HT-29 (cell line): ENCODE data around the gene TUBGCP5. TPM values are rescaled to one million over a fixed set of nuclear protein-coding genes. Genes with fewer than 3 reads are reported as not detected.
"Not testable (repeated sequence)": the region's sequence is repeated elsewhere in the genome, so short reads cannot be mapped to it uniquely, and the experiment has no call there.

Experiments used
- DNase-seq: peaks from one replicate; pipeline ENCODE4 v3.0.0-alpha.2; 2015; ENCODE audit warnings: low spot score
- total RNA-seq: library from RNA; depleted of rRNA; stranded (reverse); fragments of >200 nt; shearing (Covaris generic); gene quantifications from 2 replicates; pipeline ENCODE4 v1.2.3, GENCODE V29; 2014; rRNA removed

TUBGCP5 gene
- 10.5 and 15.6 TPM in 2 replicates for total RNA-seq

- peak; percentile 99 for DNase-seq
Observed at GRCh38 chr15:23039143-23039916, at the start of gene TUBGCP5. TUBGCP5 (minus strand) TSS chr15:23039569; CDS start chr15:23039543, 26 bp downstream.

- no peak for DNase-seq
Observed at GRCh38 chr15:23083115-23083514, 43.7 kb upstream of the TUBGCP5 start.

GRCh38 chr15:23081996-23082737 lies 42.8 kb upstream of the TUBGCP5 start:
- not testable (repeated sequence) for DNase-seq

DNA sequence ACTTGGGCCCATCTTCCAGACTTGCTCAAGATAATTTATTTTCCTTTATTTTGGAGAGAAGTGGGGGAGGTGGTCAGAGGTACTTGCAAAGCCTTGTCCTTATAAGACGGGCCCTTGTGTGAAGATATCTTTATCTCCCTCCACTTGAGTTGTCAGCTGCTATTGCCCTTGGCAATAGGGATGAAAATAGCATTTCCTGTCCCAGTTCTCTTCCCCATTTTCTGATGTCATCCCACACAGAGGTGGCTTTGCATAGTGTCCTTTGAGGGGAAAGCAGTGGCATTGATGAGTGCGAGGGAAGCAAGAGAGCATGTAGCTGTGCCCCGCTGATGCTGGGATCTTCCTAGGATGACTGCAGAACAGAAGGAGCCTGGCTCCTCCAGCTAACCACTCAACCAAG lies 41.9 kb upstream of the TUBGCP5 start:
- DNase-seq: no peak

- no peak for DNase-seq
Observed at GRCh38 chr15:23079766-23080165, 40.4 kb upstream of the TUBGCP5 start.

GRCh38 chr15:23075927-23076326 lies 36.6 kb upstream of the TUBGCP5 start:
- no peak for DNase-seq

DNA sequence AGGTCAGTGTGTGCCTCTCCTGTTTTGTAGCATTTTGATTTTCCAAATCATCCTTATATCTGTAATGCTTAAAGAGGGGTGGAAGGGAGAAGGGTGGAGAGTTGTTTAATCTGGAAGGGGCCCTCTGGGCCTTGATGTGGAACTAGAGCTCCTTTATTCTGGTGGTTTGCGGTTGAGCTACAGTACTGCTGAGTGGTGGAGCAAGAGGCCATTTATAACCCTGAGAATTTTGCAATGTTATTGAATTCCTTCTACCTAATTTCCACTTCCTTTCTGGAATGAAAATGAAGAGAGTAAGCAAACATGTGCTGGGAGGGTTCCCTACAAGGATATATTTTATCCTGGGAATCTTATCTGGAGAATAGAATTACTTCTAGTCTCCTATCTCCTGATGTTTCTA lies 35.3 kb upstream of the TUBGCP5 start:
- no peak for DNase-seq

- DNase-seq: peak; percentile 30
Observed at GRCh38 chr15:23073890-23074646, 34.7 kb upstream of the TUBGCP5 start.

- no peak for DNase-seq
Observed at GRCh38 chr15:23072633-23073032, 33.3 kb upstream of the TUBGCP5 start.

DNA sequence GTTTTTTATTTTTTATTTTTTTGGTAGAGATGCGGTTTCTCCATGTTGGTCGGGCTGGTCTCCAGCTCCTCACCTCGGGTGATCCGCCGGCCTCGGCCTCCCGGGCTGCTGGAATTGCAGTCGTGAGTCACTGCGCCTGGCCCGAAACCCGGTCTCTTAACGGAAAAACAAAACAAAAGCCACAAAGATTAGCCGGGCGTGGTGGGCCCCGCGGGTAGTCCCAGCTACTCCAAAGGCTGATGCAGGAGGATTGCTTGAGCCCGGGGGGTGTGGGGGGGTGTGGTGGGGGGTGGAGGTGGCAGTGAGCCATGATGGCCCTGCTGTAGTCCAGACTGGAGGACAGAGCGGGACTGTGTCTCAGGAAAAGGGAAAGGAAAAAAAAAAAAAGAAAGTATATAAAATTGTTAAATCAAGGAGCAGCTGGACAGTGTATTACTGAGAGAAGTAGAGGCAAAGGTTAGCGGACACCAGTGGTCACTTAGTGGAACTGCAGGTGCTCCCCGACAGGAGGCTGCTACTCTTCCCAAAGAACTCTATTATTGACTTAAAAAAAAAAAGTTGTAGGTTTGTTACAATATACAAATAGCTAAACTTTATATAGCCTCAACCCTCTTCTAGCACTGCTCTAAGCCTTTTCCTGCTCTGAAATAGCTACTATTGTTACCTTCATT lies 30.3 kb upstream of the TUBGCP5 start:
- DNase-seq: peak; percentile 46

- DNase-seq: no peak
Observed at GRCh38 chr15:23067416-23067815, 28.0 kb upstream of the TUBGCP5 start.

DNA sequence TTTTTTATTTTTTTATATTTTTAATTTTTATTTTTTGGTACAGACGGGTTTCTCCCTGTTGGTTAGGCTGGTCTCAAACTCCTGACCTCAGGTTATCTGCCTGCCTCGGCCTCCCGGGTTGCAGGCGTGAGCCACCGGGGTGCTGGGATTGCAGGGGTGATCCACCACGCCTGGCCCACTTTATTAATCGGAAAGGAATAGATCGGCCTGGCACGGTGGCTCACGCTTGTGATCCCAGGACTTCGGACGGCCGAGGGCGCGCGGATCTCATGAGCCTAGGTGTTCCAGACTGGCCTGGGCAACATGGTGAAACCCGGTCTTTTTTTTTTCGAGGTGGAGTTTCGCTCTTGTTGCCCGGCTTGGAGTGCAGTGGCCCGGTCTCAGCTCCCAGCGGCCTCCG lies 26.5 kb upstream of the TUBGCP5 start:
- no peak for DNase-seq

DNA sequence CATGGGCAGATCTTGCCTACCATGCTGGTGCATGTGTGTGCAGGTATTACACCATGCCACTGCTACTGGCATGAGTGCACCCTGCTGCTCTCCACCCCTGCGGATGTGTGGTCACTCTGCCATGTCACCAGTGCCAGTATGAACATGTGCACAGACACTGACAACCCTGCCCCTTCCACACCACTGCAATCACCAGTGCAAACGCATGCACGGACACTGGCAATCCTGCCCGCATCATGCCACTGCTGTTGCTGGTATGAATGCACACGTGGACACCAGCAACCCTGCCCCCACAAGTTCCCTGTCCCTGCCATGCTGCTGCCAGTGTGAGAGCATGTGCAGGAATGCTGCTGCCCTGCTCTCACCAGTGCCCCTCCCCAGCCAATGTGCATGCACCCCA lies 24.8 kb upstream of the TUBGCP5 start:
- DNase-seq: no peak

GRCh38 chr15:23057707-23058106 lies 18.3 kb upstream of the TUBGCP5 start:
- no peak for DNase-seq

DNA sequence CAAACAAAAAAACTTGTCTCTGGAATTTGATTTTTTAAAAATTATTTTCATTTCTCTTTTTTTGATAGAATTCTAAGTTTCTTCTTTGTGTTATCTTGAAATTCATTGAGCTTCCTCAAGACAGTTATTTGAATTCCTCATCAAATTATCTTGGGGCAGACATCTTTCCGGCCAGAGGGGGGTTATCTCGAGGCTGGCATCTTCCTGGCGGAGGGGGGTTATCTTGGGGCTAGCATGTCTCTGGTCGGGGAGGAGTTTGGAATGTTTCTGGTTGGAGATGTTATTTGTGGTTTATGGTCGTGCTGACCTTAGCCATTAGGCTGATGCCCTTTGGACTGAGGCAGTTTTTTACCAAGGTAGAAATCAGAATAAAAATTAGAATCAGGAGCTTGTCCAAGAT lies 15.9 kb upstream of the TUBGCP5 start:
- DNase-seq: no peak

DNA sequence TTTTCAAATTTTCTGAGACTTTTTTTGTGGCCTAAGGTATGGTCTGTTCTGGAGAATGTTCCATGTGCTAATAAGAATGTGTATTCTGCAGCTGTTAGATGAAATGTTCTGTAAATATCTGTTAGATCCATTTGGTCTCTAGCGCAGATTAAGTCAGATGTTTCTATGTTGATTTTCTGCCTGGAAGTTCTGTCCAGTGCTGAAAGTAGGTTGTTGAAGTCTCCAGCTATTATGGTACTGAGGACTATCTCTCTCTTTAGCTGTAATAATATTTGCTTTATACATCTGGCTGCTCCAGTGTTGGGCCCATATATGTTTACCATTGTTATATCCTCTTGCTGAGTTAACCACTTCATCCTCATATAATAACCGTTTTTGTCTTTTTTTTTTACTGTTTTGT lies 13.2 kb upstream of the TUBGCP5 start:
- DNase-seq: no peak

GRCh38 chr15:23050708-23051107 lies 11.3 kb upstream of the TUBGCP5 start:
- DNase-seq: no peak

- DNase-seq: no peak
Observed at GRCh38 chr15:23049984-23050628, 10.7 kb upstream of the TUBGCP5 start.

DNA sequence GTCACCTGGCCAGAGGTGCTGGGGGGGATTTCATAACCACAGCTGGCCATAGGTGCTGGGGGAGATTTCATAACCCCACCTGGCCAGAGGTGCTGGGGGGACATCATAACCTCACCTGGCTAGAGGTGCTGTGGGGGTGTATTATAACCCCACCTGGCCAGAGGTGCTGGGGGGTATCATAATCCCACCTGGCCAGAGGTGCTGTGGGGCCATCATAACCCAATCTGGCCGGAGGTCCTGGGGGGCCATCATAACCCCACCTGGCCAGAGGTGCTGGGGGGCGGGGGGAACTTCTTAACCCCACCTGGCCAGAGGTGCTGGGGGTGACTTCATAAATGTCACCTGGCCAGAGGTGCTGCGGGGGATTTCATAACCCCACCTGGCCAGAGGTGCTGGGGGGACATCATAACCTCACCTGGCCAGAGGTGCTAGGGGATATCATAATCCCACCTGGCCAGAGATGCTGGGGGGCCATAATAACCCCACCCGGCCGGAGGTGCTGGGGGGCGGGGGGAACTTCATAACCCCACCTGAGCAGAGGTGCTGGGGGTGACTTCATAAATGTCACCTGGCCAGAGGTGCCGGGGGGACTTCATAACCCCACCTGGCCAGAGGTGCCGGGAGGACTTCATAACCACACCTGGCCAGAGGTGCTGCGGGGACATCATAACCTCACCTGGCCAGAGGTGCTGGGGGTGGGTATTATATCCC lies 9.4 kb upstream of the TUBGCP5 start:
- not testable (repeated sequence) for DNase-seq

- not testable (repeated sequence) for DNase-seq
Observed at GRCh38 chr15:23043987-23044386, 4.6 kb upstream of the TUBGCP5 start.
